K562 (cell line): ENCODE data around the gene STEAP3. TPM values are rescaled to one million over a fixed set of nuclear protein-coding genes. Genes with fewer than 3 reads are reported as not detected.

Source experiments
- ATAC-seq: fragments of 200-7000 bp; cut with Tn5 transposase; 3 replicates; pipeline ENCODE4 v1.9.1; 2020; ENCODE audit warnings: moderate library complexity
- BruUV-seq: library from RNA; stranded (reverse); fragments of 400-500 nt; replicated peaks from 2 replicates; lab custom pipeline; 2021; lab: Mats Ljungman, UMichigan
- CTCF ChIA-PET: fragments of 300-600 bp; formaldehyde crosslinking; extraction: SDS; loops from one replicate; lab custom pipeline; 2021; ENCODE audit warnings: low intra/inter-chr PET ratio; lab: Yijun Ruan, JAX
- POLR2A ChIA-PET: fragments of 300-600, 350-650 bp; sonication (Branson Sonifier 250); formaldehyde crosslinking; extraction: SDS; loops from one replicate; lab custom pipeline; 2021; ENCODE audit warnings: antibody characterized with exemption, inconsistent platforms; lab: Yijun Ruan, JAX
- DNase-seq, 4 experiments: peaks; one replicate each; pipeline versions ENCODE4 v3.0.0 to v3.0.0-alpha.2; 2011 to 2018; ENCODE audit warnings: low spot score in 3 of 4, mixed read lengths in 3 of 4; ENCODE audit errors: extremely low read depth in 1 of 4
- FAIRE-seq: peaks from 2 replicates; lab custom pipeline; 2011; peaks lifted over from hg19 to GRCh38; lab: Jason Lieb, UNC
- H2AFZ ChIP-seq: 2 replicates; pipeline ENCODE4 v1.6.0; 2011; ENCODE audit warnings: low read depth, low read length, control low read depth, inconsistent platforms
- H3K27ac ChIP-seq: fragments of 200-600 bp; 3 replicates; pipeline ENCODE4 v1.8.0; 2011; ENCODE audit warnings: low read depth, mild to moderate bottlenecking, control low read depth, inconsistent platforms, low read length, moderate library complexity, mixed read lengths; ENCODE audit errors: extremely low read depth
- H3K27me3 ChIP-seq, 2 experiments: fragments of 300-600 bp in 1 of 2; 2 replicates in 1 of 2; 3 replicates in 1 of 2; pipeline versions ENCODE4 v1.6.0 to v1.8.0; 2011; ENCODE audit warnings: inconsistent platforms in 2 of 2, low read length in 2 of 2, mild to moderate bottlenecking in 1 of 2, mixed read lengths in 1 of 2, moderate library complexity in 1 of 2; ENCODE audit not compliant: control insufficient read depth in 2 of 2, insufficient read depth in 2 of 2
- H3K36me3 ChIP-seq: fragments of 300-600 bp; 3 replicates; pipeline ENCODE4 v1.8.0; 2011; ENCODE audit warnings: mild to moderate bottlenecking, low read length, inconsistent platforms; ENCODE audit not compliant: control insufficient read depth, insufficient read depth
- H3K4me1 ChIP-seq, 2 experiments: fragments of 200-600 bp in 1 of 2; replicated peaks in 1 of 2; 2 replicates in 1 of 2; 3 replicates in 1 of 2; pipeline versions ENCODE4 v1.5.1 to v1.8.0; 2011; ENCODE audit warnings: inconsistent platforms in 2 of 2, low read length in 2 of 2, mild to moderate bottlenecking in 1 of 2, mixed read lengths in 1 of 2, moderate library complexity in 1 of 2; ENCODE audit not compliant: control insufficient read depth in 2 of 2, insufficient read depth in 2 of 2
- H3K4me2 ChIP-seq: 2 replicates; pipeline ENCODE4 v1.6.1; 2011; ENCODE audit warnings: low read length, control low read depth, inconsistent platforms, mixed read lengths; ENCODE audit not compliant: insufficient read depth
- H3K4me3 ChIP-seq: fragments of 200-600 bp; sonication (generic), shearing (Covaris generic); 2 replicates; pipeline ENCODE4 v1.5.1; 2016; ENCODE audit warnings: control low read depth, inconsistent platforms
- H3K79me2 ChIP-seq: fragments of 200-600 bp; 3 replicates; pipeline ENCODE4 v1.8.0; 2011; ENCODE audit warnings: low read length, inconsistent platforms; ENCODE audit not compliant: control insufficient read depth, insufficient read depth
- H3K9ac ChIP-seq, 2 experiments: 2 replicates each; pipeline versions ENCODE4 v1.6.0 to v1.6.1; 2011; ENCODE audit warnings: low read depth in 2 of 2, low read length in 2 of 2, control low read depth in 1 of 2, inconsistent platforms in 1 of 2, mild to moderate bottlenecking in 1 of 2, mixed read lengths in 1 of 2; ENCODE audit not compliant: insufficient read depth in 1 of 2
- H3K9me1 ChIP-seq: one replicate; pipeline ENCODE4 v1.6.0; 2011; ENCODE audit warnings: inconsistent platforms, mild to moderate bottlenecking, low read length, moderate library complexity; ENCODE audit not compliant: control insufficient read depth, insufficient read depth
- H3K9me3 ChIP-seq: replicated peaks from 2 replicates; pipeline ENCODE4 v1.5.1; 2011; ENCODE audit warnings: low read depth, low read length, inconsistent platforms; ENCODE audit not compliant: control insufficient read depth, insufficient read depth
- H4K20me1 ChIP-seq: replicated peaks from 2 replicates; pipeline ENCODE4 v1.6.1; 2011; ENCODE audit warnings: low read length, inconsistent platforms, mixed read lengths; ENCODE audit not compliant: control insufficient read depth, insufficient read depth
- ATF1 ChIP-seq, 2 experiments: fragments of 450-650 bp in 1 of 2; IDR thresholded peaks; 2 replicates each; pipeline ENCODE4 v1.6.1; 2016; ENCODE audit warnings: missing compliant biosample characterization in 1 of 2, missing genetic modification characterization in 1 of 2
- ELF4 ChIP-seq: fragments of 450-650 bp; formaldehyde crosslinking; IDR thresholded peaks from 2 replicates; pipeline ENCODE4 v1.4.0; 2022; ENCODE audit warnings: missing genetic modification characterization
- HDAC3 ChIP-seq: fragments of 450-650 bp; IDR thresholded peaks from 2 replicates; pipeline ENCODE4 v1.6.1; 2018; ENCODE audit warnings: borderline replicate concordance, mild to moderate bottlenecking, moderate library complexity; ENCODE audit not compliant: partially characterized antibody
- PML ChIP-seq: IDR thresholded peaks from 2 replicates; pipeline ENCODE4 v1.6.1; 2012; ENCODE audit warnings: low read length, inconsistent platforms
- POLR2G ChIP-seq: fragments of 200-400 bp; formaldehyde crosslinking; IDR thresholded peaks from 2 replicates; pipeline ENCODE4 v1.6.1; 2017; ENCODE audit warnings: low read depth, mild to moderate bottlenecking, antibody characterized with exemption, low read length, moderate library complexity
- RHOXF2B ChIP-seq: fragments of 250-450 bp; sonication (Bioruptor Pico); conservative IDR thresholded peaks from 2 replicates; pipeline ENCODE4 v1.5.1; 2021
- ZNF263 ChIP-seq: sonication (generic); formaldehyde crosslinking; IDR thresholded peaks from 2 replicates; pipeline ENCODE4 v1.8.0; 2022; ENCODE audit warnings: mild to moderate bottlenecking, missing genetic modification reagents, borderline replicate concordance
- ZNF445 ChIP-seq: fragments of 250-450 bp; sonication (Bioruptor Pico); IDR thresholded peaks from 2 replicates; pipeline ENCODE4 v1.4.0; 2020; ENCODE audit warnings: low read depth, mild to moderate bottlenecking, moderate library complexity
- WGBS: fragments of 100-300 bp; shearing (Covaris generic); methylation state at CpG from one replicate; pipeline ENCODE4 v1.1.6; 2016; ENCODE audit warnings: low coverage, mixed read lengths; ENCODE audit not compliant: insufficient coverage; ENCODE audit errors: missing lambda C conversion rate; 5-methylcytosine and 5-hydroxymethylcytosine counted together
- in situ Hi-C: fragments of 300-500 bp; cut with MboI; formaldehyde crosslinking; loops from 4 replicates; pipeline ENCODE4 v1.15.0; 2018; ENCODE audit warnings: inconsistent platforms, mixed read lengths
- intact Hi-C: fragments of 100-400 bp; cut with micrococcal nuclease; formaldehyde crosslinking; loops from 2 replicates; pipeline ENCODE4 v1.14.2; 2022
- polyA plus RNA-seq, 8 experiments: library from polyadenylated mRNA; depleted of rRNA in 4 of 8; stranded (reverse) in 5 of 8; unstranded in 3 of 8; fragments of >200 nt; fragmentation: Nextera tagmentation in 2 of 8; fragmentation: Illumina TruSeq in 1 of 8; extraction: Ambion mirVana in 2 of 8; extraction: Trizol in 1 of 8; gene quantifications; 2 replicates each; pipeline versions ENCODE4 v1.2.1 to v1.2.3, GENCODE V29; 2011 to 2014; ENCODE audit warnings: inconsistent platforms in 1 of 8, missing spikeins in 1 of 8
- total RNA-seq, 7 experiments: library from RNA; depleted of rRNA in 6 of 7; stranded (reverse); fragments of >200 nt in 6 of 7; fragmentation: Illumina TruSeq in 2 of 7; extraction: Trizol in 2 of 7; gene quantifications; 2 replicates each; pipeline versions ENCODE4 v1.2.1 to v1.2.3, GENCODE V29; 2011 to 2021; ENCODE audit warnings: low replicate concordance in 1 of 7
- TF ChIP-seq, protein P1 (sequence below): fragments of 200-800 bp; sonication (Bioruptor generic); IDR thresholded peaks from 2 replicates; pipeline ENCODE4 v1.6.1; 2017; ENCODE audit warnings: missing genetic modification characterization, missing compliant biosample characterization

The STEAP3 gene
- total and polyA plus RNA-seq, 9 of the 15 experiments (the other 6 are each of a cell fraction or from before 2014, with no cell fraction given), result 1.8 to 31.6 (median 9.0) TPM

DNA sequence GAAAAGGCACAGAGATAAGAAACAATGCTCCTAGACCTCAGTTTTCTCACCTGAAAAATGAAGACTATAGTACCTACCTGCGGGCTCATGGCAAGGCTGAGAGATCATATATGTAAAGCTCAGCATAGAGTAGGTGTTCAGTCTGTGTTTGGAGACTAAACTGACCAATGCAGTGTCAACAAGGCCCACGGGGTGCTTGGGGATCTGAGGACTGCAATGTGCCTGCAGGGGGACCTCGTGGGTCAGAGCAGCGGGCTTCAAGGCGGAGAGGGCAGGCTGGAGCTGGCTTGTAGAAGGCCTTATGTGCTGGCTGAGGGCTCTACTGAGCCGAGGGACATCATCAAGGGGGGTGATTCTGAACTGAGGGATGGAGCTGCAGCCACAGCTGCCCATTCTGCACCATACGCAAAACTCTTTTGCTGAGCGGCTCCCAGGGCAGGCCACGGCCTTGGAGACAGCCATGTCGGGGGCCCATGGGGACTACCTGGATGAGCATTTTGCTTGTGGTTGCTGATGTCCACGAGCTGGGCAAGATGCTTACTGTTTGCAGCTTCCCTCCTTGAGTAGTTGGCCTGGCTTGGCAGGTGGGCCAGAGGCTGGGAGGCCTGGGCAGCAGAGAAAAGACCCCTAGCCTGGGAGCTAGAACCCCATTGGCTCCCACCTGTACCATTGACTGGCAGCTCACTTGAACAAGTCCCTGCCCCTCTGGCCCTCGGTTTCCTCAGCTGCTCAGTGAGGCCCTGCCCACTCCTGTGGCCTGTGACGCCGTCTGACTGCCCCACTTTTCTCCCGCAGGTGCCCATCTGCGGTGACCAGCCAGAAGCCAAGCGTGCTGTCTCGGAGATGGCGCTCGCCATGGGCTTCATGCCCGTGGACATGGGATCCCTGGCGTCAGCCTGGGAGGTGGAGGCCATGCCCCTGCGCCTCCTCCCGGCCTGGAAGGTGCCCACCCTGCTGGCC, 23.5 kb downstream of the STEAP3 start:
- Histone ChIP-seq H3K9me3 (no peaks in the 10 kb centered on the region), H3K4me3 (no peak overlapping the region), H3K4me2 (no peak overlapping the region), H3K36me3 (peaks cover 68% of the 10 kb centered on the region), H3K27me3 (no peaks in the 10 kb centered on the region), H4K20me1 (no peaks in the 10 kb centered on the region), H3K79me2 (no peaks in the 10 kb centered on the region), H3K27ac (no peak overlapping the region), H2AFZ (no peak overlapping the region), H3K9ac (no peak overlapping the region)
- peak; percentile 61 for ATAC-seq
- ChIA-PET POLR2A (interaction anchor here (0.6 to 1.0 kb wide), 3 partner anchors 12 to 126 kb away, joined by 3 read pairs; no protein-coding TSS in a partner anchor), CTCF (no interaction called here)
- no peak for FAIRE-seq
- 94% methylated on average over 17 of the region's 24 CpGs for WGBS
- intact Hi-C loops, result no loop called here
- BruUV-seq, result no TSS peak
- TF ChIP-seq POLR2G (0 out of 2 replicates have a peak, but pooled peaks have one; percentile 8), ZNF263 (CRISPR knock-in tag) (no peak)
- TF ChIP-seq, all 486 proteins: peak for 1
- in situ Hi-C loops, result no loop called here
- H3K4me1 ChIP-seq, result peaks cover 0 to 8% of the 10 kb centered on the region in 2 experiments; a peak in 2 of 5 replicates
- DNase-seq, result no peak
- H3K9me1 ChIP-seq, result no peaks in the 10 kb centered on the region

DNA sequence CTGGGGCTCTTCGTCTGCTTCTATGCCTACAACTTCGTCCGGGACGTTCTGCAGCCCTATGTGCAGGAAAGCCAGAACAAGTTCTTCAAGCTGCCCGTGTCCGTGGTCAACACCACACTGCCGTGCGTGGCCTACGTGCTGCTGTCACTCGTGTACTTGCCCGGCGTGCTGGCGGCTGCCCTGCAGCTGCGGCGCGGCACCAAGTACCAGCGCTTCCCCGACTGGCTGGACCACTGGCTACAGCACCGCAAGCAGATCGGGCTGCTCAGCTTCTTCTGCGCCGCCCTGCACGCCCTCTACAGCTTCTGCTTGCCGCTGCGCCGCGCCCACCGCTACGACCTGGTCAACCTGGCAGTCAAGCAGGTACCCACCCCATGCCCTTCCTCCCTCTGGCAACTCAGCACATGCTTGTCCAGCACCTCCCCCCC, 24.2 kb downstream of the STEAP3 start:
- Histone ChIP-seq H3K9me3 (no peaks in the 10 kb centered on the region), H3K9ac (no peak overlapping the region), H3K27ac (no peak overlapping the region), H4K20me1 (no peaks in the 10 kb centered on the region; the same call in 1 of the 2 replicates), H3K4me2 (no peak overlapping the region), H3K9me1 (no peaks in the 10 kb centered on the region), H3K4me1 (peaks cover 0 to 8% of the 10 kb centered on the region in 2 experiments; a peak in 2 of 5 replicates), H3K4me3 (no peak overlapping the region), H3K27me3 (no peaks in the 10 kb centered on the region), H3K79me2 (no peaks in the 10 kb centered on the region), H2AFZ (no peak overlapping the region), H3K36me3 (peaks cover 75% of the 10 kb centered on the region)
- BruUV-seq, result no TSS peak
- no peak for DNase-seq
- 97% methylated on average over 6 of the region's 29 CpGs for WGBS
- no peak for FAIRE-seq
- in situ Hi-C loops (no loop called here), intact Hi-C loops (no loop called here)
- TF ChIP-seq HDAC3 (no peak), ELF4 (no peak), ZNF445 (CRISPR knock-in tag) (no peak), RHOXF2B (CRISPR knock-in tag) (no peak), ATF1 (CRISPR knock-in tag; IDR thresholded peaks at IDR 0.05) (no peak), ATF1 (tag; IDR thresholded peaks at IDR 0.05) (no peak), PML (no peak)
- TF ChIP-seq, protein P1, sequence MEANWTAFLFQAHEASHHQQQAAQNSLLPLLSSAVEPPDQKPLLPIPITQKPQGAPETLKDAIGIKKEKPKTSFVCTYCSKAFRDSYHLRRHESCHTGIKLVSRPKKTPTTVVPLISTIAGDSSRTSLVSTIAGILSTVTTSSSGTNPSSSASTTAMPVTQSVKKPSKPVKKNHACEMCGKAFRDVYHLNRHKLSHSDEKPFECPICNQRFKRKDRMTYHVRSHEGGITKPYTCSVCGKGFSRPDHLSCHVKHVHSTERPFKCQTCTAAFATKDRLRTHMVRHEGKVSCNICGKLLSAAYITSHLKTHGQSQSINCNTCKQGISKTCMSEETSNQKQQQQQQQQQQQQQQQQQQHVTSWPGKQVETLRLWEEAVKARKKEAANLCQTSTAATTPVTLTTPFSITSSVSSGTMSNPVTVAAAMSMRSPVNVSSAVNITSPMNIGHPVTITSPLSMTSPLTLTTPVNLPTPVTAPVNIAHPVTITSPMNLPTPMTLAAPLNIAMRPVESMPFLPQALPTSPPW (CRISPR knock-in tag), result no peak
- CTCF ChIA-PET, result no interaction called here
- POLR2A ChIA-PET, result no interaction called here
- no peak for ATAC-seq
